GM19395 (cell line): ENCODE data around the gene TSTD1.
"Not testable (repeated sequence)": the region's sequence is repeated elsewhere in the genome, so short reads cannot be mapped to it uniquely, and the experiment has no call there.

Experiments
- ATAC-seq: cut with Tn5 transposase; IDR thresholded peaks from one replicate; pipeline ENCODE4 v1.9.1; 2021; ENCODE audit warnings: mild to moderate bottlenecking, moderate library complexity; ENCODE audit not compliant: unreplicated experiment

TSTD1 gene

GRCh38 chr1:161009602-161010211 is 29.1 kb downstream of the TSTD1 start:
- no peak for ATAC-seq

GRCh38 chr1:161008869-161009510 is 29.8 kb downstream of the TSTD1 start:
- ATAC-seq = no peak

GRCh38 chr1:161007369-161007768 is 31.4 kb downstream of the TSTD1 start:
- no peak for ATAC-seq

- ATAC-seq = no peak
Measured at GRCh38 chr1:161006563-161006962, 32.2 kb downstream of the TSTD1 start.

GRCh38 chr1:161001525-161001924 is 37.2 kb downstream of the TSTD1 start:
- ATAC-seq = no peak

- ATAC-seq = no peak
Measured at GRCh38 chr1:161000736-161001480, 37.9 kb downstream of the TSTD1 start.

- no peak for ATAC-seq
Measured at GRCh38 chr1:160999376-160999775, 39.4 kb downstream of the TSTD1 start.

- ATAC-seq = no peak
Measured at GRCh38 chr1:160997323-160998038, 41.3 kb downstream of the TSTD1 start.

GRCh38 chr1:160996178-160996577 is 42.6 kb downstream of the TSTD1 start:
- ATAC-seq = no peak

- ATAC-seq = no peak
Measured at GRCh38 chr1:160993544-160994193, 45.1 kb downstream of the TSTD1 start.

- not testable (repeated sequence) for ATAC-seq
Measured at GRCh38 chr1:160992036-160992435, 46.7 kb downstream of the TSTD1 start.
